ENCODE measurements around the gene PARD3. TPM values are rescaled to one million over a fixed set of nuclear protein-coding genes. Genes with fewer than 3 reads are reported as not detected.

Gene PARD3
- polyA plus RNA-seq, 1 donor from 2014 or later, result 12.4 TPM

GRCh38 chr10:34190580-34190979 is 624.5 kb downstream of the PARD3 start:
- no peaks in the 10 kb centered on the region for H3K9me3 ChIP-seq (ENCODE audit: low read length)
- no peaks in the 10 kb centered on the region for H3K9me2 ChIP-seq (ENCODE audit: insufficient read depth, low read length)
- H4K20me1 ChIP-seq (ENCODE audit: insufficient read depth), result no peaks in the 10 kb centered on the region
- H3K27ac ChIP-seq (ENCODE audit: low read length), result no peak overlapping the region
- H3F3A ChIP-seq (ENCODE audit: insufficient read depth, low read length, poor library complexity, severe bottlenecking), result no peaks in the 10 kb centered on the region
- no peak overlapping the region for H3K4me3 ChIP-seq (ENCODE audit: low read length)
- no peak overlapping the region for H2AFZ ChIP-seq (ENCODE audit: low read depth, low read length)
- H3K9ac ChIP-seq (ENCODE audit: low read length), result no peak overlapping the region
- no peaks in the 10 kb centered on the region for H3K79me2 ChIP-seq (replicated peaks; ENCODE audit: insufficient read depth, low read length)
- H3K4me2 ChIP-seq (ENCODE audit: low read length), result no peak overlapping the region
- H3K27me3 ChIP-seq (ENCODE audit: insufficient read depth, low read depth, low read length), result no peaks in the 10 kb centered on the region
- no peaks in the 10 kb centered on the region for H3K36me3 ChIP-seq (ENCODE audit: insufficient read depth, low read length)
- TF ChIP-seq REST (IDR thresholded peaks at IDR 0.05; ENCODE audit: borderline replicate concordance), result no peak
- no peak for TF ChIP-seq POLR2AphosphoS5 (IDR thresholded peaks at IDR 0.05)
- no peak for TF ChIP-seq EP300 (conservative IDR thresholded peaks at IDR 0.05; ENCODE audit: poor library complexity, severe bottlenecking)
- TF ChIP-seq RAD21 (conservative IDR thresholded peaks at IDR 0.05), result no peak
- no peak for TF ChIP-seq TAF1 (IDR thresholded peaks at IDR 0.05; ENCODE audit: low read depth)
- no peak for TF ChIP-seq SMC3 (conservative IDR thresholded peaks at IDR 0.05; ENCODE audit: poor library complexity)
- no peak for TF ChIP-seq EZH2 (IDR thresholded peaks at IDR 0.05; ENCODE audit: borderline replicate concordance, insufficient read depth, low read length, poor library complexity, severe bottlenecking)
- TF ChIP-seq, protein P1, sequence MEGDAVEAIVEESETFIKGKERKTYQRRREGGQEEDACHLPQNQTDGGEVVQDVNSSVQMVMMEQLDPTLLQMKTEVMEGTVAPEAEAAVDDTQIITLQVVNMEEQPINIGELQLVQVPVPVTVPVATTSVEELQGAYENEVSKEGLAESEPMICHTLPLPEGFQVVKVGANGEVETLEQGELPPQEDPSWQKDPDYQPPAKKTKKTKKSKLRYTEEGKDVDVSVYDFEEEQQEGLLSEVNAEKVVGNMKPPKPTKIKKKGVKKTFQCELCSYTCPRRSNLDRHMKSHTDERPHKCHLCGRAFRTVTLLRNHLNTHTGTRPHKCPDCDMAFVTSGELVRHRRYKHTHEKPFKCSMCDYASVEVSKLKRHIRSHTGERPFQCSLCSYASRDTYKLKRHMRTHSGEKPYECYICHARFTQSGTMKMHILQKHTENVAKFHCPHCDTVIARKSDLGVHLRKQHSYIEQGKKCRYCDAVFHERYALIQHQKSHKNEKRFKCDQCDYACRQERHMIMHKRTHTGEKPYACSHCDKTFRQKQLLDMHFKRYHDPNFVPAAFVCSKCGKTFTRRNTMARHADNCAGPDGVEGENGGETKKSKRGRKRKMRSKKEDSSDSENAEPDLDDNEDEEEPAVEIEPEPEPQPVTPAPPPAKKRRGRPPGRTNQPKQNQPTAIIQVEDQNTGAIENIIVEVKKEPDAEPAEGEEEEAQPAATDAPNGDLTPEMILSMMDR (IDR thresholded peaks at IDR 0.05; ENCODE audit: poor library complexity, severe bottlenecking), result no peak
- TF ChIP-seq MXI1 (conservative IDR thresholded peaks at IDR 0.05; ENCODE audit: poor library complexity, severe bottlenecking), result no peak

- Histone ChIP-seq H3F3A (ENCODE audit: insufficient read depth, low read length, poor library complexity, severe bottlenecking) (no peaks in the 10 kb centered on the region), H3K9ac (ENCODE audit: low read length) (no peak overlapping the region), H3K79me2 (replicated peaks; ENCODE audit: insufficient read depth, low read length) (no peaks in the 10 kb centered on the region), H3K27ac (ENCODE audit: low read length) (no peak overlapping the region), H2AFZ (ENCODE audit: low read depth, low read length) (no peak overlapping the region), H3K36me3 (ENCODE audit: insufficient read depth, low read length) (no peaks in the 10 kb centered on the region), H3K4me2 (ENCODE audit: low read length) (no peak overlapping the region), H3K27me3 (ENCODE audit: insufficient read depth, low read depth, low read length) (no peaks in the 10 kb centered on the region), H3K9me3 (ENCODE audit: low read length) (no peaks in the 10 kb centered on the region), H3K9me2 (ENCODE audit: insufficient read depth, low read length) (no peaks in the 10 kb centered on the region), H3K4me3 (ENCODE audit: low read length) (no peak overlapping the region), H4K20me1 (ENCODE audit: insufficient read depth) (no peaks in the 10 kb centered on the region)
- no peak for TF ChIP-seq REST (IDR thresholded peaks at IDR 0.05; ENCODE audit: borderline replicate concordance)
- TF ChIP-seq POLR2AphosphoS5 (IDR thresholded peaks at IDR 0.05), result no peak
- no peak for TF ChIP-seq MXI1 (conservative IDR thresholded peaks at IDR 0.05; ENCODE audit: poor library complexity, severe bottlenecking)
- TF ChIP-seq, protein P1 (IDR thresholded peaks at IDR 0.05; ENCODE audit: poor library complexity, severe bottlenecking), result no peak
- no peak for TF ChIP-seq SMC3 (conservative IDR thresholded peaks at IDR 0.05; ENCODE audit: poor library complexity)
Observed at GRCh38 chr10:34189830-34190229, 625.3 kb downstream of the PARD3 start.
